GM11168 (cell line): ENCODE measurements around the gene COPS7A.
"Not testable (repeated sequence)": the region's sequence is repeated elsewhere in the genome, so short reads cannot be mapped to it uniquely, and the experiment has no call there.

Experiments used
- in situ Hi-C: fragments of 300-500 bp; cut with MboI; formaldehyde crosslinking; loops from one replicate; pipeline ENCODE4 v1.12.0; 2022; ENCODE audit warnings: low sequenced_read_pairs; ENCODE audit not compliant: unreplicated experiment

Gene COPS7A

DNA sequence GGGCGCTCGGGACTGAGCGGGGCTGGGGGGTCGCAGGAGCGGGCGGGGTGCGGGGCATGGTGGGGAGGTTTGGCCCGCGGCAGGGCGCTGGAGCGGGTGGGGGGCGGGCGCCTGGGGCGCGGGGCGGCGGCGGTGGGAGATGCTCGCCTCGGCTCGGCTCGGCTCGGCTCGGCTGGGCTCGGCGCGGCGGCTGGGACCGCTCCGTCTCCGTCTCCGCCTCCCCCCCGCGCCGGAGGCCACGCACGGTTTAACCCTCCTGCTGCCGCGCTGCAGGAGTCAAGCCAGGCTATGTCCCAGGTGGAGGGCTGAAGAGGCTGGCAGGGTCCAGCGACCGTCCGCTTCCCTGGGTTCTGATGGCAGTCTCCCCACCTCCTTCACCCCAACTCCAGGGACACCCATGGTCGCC is 23.2 kb upstream of the COPS7A start, which contains the start of gene PIANP:
Gene PIANP, minus strand, starts transcription at position 170 of the 406 bp plus-strand sequence. CDS start 2,754 bp downstream, outside the sequence.
- in situ Hi-C loops: no loop called here

DNA sequence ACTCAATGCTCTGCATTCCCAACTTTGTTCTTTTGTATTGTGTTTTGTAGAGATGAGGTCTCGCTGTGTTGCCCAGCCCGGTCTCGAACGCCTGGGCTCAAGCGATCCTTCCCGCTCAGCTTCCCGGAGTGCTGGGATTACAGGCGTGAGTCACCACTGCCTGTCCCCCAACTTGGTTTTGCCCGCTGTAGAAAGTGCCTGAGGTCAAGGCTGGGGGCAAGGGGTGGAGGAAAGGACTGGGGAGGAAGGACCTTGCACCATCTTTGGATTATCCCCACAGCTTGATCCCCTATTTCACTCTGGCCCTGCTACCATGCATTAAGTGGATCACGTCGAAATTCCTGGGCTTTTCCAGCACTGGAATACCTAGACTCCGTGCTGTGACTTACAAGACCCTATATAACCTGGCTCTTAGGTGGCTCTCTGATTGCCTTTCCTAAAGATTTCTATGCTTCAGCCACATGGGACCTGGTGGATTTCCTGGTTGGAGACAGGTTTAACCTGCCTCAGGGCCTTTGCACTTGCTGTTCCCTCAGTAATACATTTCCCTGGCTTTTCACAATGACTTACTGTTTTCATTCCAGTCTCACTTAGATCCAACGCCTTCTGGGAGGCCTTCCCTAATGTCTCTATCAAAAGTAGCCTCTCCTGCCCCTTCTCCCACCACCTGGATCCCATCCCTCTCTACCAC is 22.6 kb upstream of the COPS7A start:
- in situ Hi-C loops: no loop called here

DNA sequence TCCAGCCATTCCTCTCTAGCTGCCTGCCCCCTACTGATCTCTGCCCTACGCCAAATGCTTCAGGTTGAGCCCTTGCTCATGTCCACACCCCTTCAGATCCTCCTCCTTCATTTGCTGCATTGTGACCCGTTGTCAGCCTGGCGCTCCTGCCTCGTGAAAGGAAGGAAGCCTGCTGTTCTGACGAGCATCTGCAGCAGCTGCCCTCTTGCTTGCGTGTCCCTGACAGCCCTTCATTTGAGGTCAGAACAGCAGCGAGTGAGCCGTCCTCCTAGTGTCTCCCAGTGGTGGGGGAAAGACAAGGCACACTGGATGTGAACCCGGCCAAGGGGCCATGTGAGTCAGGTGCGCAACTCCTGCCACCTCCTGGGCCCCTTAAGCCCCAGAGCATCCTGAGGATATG is 20.2 kb upstream of the COPS7A start:
- in situ Hi-C loops: no loop called here

DNA sequence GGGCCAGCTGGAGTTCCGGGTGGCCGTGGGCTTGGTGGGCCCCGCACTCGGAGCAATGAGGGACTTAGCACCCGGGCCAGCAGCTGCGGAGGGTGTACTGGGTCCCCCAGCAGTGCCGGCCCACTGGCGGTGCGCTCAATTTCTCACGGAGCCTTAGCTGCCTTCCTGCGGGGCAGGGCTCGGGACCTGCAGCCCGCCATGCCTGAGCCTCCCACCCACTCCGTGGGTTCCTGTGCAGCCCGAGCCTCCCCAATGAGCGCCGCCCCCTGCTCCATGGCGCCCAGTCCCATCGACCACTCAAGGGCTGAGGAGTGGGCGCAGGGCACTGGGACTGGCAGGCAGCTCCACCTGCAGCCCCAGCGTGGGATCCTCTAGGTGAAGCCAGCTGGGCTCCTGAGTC is 15.5 kb upstream of the COPS7A start:
- in situ Hi-C loops: not testable (repeated sequence)

DNA sequence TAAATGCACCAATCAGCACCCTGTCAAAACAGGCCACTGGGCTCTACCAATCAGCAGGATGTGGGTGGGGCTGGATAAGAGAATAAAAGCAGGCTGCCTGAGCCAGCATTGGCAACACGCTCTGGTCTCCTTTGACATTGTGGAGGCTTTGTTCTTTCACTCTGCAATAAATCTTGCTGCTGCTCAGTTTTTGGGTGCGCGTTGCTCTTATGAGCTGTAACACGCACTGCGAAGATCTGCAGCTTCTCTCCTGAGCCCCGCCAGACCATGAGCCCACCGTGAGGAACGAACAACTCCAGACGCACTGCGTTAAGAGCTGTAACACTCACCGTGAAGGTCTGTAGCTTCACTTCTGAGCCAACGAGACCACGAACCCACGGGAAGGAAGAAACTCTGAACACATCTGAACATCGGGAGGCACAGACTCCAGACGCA is 14.9 kb upstream of the COPS7A start:
- in situ Hi-C loops: no loop called here

DNA sequence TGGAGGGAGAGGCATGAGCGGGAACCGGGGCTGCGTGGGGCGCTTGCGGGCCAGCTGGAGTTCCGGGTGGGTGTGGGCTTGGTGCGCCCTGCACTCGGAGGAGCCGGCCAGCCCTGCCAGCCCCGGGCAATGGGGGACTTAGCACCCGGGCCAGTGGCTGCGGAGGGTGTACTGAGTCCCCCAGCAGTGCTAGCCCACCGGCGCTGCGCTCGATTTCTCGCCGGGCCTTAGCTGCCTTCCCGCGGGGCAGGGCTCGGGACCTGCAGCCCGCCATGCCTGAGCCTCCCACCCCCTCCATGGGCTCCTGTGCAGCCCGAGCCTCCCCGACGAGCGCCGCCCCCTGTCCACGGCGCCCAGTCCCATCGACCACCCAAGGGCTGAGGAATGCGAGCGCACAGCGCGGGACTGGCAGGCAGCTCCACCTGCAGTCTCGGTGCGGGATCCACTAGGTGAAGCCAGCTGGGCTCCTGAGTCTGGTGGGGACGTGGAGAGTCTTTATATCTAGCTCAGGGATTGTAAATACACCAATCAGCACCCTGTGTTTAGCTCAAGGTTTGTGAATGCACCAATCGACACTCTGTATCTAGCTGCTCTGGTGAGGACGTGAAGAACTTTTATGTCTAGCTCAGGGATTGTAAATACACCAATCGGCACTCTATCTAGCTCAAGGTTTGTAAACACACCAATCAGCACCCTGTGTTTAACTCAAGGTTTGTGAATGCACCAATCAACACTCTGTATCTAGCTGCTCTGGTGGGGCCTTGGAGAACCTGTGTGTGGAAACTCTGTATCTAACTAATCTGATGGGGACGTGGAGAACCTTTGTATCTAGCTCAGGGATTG is 7.6 kb upstream of the COPS7A start:
- in situ Hi-C loops: not testable (repeated sequence)

DNA sequence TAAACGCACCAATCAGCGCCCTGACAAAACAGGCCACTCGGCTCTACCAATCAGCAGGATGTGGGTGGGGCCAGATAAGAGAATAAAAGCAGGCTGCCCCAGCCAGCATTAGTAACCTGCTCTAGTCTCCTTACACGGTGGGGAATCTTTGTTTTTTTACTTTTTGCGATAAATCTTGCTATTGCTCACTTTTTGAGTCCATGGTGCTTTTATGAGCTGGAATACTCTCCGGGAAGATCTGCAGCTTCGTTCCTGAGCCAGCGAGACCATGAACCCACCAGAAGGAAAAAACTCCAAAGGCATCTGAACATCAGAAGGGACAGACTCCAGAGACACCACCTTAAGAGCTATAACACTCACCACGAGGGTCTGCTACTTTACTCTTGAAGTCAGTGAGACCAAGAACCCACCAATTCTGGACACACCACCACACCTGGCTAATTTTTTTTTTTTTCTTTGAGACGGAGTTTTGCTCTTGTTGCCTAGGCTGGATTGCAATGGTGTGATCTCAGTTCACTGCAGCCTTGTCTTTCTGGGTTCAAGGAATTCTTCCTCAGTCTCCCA is 6.9 kb upstream of the COPS7A start:
- in situ Hi-C loops: no loop called here

DNA sequence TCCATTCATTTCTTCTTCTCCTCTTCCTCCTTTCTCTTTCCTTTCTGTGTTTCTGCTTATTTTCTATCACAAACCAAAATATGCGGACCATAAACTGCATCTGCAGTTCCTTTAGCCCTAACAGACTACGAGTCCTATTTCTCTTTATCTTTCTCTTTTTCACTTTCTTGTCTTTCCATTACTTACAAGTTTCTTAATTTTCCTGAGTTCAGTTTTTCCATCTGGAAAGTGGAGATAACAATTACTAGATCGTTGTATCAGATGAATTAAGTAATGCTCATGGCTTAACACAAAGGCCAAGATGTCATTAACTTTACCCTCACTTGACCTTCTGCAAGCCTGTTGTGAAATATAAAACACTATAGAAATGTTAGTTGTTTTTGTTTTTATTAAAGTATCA is 983 bp upstream of the COPS7A start:
- in situ Hi-C loops: no loop called here

DNA sequence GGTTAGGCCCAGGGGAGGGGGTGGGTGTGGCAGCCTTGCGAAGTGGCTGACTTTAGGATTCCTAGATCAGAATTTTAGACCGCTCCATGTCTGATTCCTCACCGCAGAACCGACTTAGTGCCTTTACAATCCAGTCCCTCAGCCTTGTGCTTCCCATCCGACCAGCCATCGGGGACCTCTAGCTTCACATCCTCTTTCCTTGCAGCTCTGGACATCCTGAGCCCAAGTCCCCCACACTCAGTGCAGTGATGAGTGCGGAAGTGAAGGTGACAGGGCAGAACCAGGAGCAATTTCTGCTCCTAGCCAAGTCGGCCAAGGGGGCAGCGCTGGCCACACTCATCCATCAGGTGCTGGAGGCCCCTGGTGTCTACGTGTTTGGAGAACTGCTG is 557 bp downstream of the COPS7A start:
- in situ Hi-C loops: no loop called here

DNA sequence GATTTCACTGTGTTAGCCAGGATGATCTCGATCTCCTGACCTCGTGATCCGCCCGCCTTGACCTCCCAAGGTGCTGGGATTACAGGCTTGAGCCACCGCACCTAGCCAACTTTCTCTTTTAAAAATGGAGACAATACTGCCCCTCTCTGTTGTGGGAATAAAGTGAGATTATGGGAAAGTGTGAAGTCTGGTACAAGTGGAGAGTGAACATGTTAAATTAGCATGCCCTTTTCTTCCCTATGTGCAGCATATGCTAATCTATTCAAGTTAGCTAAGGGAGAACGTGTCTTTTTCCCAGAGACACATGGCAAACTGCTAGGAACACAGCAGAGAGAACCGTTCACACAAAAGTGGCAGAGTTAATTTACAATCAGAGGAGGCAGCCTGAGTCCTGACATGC is 1.5 kb downstream of the COPS7A start:
- in situ Hi-C loops: no loop called here

DNA sequence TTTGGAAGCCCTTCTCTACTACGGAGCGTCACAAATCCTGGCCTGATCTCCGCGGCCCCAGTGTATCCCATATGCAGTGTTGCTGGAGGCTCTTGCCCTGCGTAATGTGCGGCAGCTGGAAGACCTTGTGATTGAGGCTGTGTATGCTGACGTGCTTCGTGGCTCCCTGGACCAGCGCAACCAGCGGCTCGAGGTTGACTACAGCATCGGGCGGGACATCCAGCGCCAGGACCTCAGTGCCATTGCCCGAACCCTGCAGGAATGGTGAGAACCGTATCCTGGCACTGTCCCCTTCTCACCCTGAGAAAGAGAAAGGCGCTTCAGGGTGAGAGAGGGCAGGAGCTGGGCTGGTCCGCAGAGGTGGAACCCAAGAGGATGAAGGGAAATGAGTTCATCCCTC is 5.3 kb downstream of the COPS7A start:
- in situ Hi-C loops: no loop called here

DNA sequence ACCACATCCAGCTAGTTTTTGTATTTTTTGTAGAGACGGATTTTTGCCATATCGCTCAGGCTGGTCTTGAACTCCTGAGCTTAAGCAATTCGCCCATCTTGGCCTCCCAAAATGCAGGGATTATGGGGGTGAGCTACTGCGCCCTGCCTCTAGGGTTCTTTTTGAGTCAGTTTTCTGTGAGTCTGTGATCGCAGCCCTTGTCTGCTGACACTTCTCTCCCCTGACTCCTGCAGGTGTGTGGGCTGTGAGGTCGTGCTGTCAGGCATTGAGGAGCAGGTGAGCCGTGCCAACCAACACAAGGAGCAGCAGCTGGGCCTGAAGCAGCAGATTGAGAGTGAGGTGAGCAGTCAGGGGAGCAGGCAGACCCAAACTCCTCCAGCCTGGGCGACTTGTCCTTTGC is 6.3 kb downstream of the COPS7A start:
- in situ Hi-C loops: no loop called here

DNA sequence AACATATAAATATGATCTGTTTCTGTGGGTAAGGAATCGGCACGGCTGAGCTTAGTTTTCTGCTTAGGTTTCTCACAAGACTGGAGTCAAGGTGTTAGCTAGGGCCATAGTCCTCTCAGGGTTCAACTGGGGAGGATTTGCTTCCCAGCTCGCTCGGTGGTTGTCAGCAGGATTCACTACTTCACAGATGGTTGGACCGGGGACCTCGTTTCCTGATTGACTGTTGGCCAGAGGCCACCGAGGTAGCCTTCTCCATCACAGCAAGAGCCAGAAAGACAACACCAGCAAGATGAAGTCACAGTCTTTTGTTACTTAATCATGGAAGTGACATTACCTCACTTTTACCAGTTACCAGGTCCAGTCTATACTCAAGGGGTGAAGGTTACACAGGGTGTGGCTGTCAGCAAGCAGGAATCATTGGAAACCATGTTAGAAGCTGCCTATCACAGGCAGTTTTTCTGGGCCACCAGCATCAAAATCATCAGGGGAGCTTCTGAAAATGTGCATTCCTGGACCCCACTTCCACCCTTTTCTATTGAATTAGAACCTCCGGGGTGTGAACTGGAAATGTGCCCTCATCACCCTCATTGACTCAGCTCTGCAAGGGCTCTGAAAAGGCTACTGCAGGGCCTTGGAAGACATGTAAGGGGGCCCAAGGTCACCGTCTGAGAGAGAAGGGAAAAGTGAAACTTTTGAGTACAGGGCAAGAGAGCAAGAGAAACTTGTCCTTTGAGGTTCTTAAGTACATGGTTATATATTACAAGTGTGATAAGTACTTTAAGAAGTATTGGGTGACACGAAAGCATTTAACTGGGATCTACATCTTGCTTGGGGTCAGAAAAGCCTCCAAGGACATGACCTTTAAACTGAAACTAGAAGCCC is 10.9 kb downstream of the COPS7A start:
- in situ Hi-C loops: no loop called here

DNA sequence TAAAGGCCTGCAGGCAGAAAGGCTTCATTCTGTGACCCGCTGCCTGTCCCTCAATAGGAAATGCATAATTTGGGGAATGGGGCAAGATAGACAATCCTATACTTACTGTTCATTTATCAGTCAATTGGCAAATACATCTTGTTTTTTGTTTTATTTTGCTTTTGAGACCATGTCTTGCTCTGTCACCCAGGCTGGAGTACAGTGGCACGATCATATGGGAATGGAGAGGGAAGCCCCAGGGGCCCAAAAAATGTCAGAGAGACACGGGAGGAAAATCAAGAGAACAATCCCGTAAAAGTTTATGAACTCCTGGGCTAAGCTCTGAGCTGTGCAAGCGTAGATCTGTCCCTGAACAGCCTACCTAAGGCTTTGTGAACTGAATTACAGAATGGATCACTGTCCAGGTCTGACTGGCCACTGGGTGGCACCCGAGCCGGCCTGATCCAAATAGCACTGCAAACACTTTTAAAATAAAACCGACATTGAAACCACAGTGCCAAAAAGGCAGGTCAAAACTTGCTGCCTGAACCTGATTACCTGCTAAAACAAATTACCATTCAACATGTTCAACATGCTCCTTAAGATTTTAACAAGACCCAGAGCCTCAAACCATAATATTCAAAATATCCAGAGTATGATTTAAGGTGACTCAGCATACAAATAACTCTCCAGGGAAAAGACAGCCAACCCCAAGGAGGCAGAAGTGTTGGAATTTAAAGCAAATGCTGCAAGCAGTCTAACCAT is 11.8 kb downstream of the COPS7A start:
- in situ Hi-C loops: no loop called here

DNA sequence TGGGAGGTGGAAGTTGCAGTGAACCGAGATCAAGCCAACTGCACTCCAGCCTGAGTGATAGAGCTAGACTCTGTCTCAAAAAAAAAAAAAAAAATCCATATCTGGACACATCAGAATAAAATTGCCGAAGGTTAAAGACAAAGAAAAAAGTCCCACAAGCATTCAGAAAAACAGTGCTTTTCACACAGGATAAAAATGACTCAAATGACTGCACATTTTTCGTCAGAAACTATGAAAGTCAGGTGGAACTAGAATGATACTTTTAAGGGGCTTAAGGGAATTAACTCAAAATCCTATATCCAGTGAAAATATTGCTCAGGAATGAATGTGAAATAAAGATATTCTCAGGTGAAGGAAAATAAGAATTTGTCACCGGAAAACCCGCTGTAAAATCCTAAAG is 12.9 kb downstream of the COPS7A start:
- in situ Hi-C loops: no loop called here

DNA sequence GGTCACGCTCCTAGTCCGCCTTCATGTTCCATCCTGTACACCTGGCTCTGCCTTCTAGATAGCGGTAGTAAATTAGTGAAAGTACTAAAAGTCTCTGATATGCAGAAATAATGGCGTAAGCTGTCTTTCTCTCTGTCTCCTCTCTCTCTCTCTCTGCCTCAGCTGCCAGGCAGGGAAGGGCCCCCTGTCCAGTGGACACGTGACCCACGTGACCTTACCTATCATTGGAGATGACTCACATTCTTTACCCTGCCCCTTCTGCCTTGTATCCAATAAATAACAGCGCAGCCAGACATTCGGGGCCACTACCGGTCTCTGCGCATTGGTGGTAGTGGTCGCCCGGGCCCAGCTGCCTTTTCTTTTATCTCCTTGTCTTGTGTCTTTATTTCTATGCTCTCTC is 18.2 kb downstream of the COPS7A start:
- in situ Hi-C loops: not testable (repeated sequence)

DNA sequence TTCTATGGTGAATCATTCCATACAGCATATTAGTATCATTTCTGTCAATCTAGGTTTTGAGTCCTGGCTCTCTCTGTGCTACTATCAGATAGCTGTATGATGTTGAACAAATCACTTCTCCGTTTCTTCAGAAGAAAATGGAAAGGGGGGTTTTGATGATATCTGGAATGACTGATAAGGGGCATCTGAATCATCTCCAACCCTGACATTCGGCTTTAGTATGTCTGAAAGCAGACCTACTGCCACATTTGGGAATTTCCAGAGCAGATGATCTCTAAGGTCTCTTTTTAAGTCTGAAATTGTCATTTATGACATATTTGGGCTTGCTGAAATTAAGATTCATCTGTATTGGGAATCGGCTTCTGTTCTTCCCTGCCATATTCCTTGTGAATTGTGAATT is 19.0 kb downstream of the COPS7A start:
- in situ Hi-C loops: no loop called here

DNA sequence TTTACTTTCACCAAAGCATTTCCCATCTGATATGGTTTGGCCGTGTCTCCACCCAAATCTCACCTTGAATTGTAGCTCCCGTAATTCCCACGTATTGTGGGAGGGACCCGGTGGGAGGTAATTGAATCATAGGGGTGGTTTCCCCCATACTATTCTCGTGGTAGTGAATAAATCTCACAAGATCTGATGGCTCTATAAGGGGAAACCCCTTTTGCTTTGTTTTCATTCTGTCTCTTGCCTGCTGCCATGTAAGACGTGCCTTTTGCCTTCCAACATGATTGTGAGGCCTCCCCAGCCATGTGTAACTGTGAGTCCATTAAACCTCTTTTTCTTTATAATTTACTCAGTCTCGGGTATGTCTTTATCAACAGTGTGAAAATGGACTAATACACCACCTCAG is 19.5 kb downstream of the COPS7A start:
- in situ Hi-C loops: not testable (repeated sequence)

DNA sequence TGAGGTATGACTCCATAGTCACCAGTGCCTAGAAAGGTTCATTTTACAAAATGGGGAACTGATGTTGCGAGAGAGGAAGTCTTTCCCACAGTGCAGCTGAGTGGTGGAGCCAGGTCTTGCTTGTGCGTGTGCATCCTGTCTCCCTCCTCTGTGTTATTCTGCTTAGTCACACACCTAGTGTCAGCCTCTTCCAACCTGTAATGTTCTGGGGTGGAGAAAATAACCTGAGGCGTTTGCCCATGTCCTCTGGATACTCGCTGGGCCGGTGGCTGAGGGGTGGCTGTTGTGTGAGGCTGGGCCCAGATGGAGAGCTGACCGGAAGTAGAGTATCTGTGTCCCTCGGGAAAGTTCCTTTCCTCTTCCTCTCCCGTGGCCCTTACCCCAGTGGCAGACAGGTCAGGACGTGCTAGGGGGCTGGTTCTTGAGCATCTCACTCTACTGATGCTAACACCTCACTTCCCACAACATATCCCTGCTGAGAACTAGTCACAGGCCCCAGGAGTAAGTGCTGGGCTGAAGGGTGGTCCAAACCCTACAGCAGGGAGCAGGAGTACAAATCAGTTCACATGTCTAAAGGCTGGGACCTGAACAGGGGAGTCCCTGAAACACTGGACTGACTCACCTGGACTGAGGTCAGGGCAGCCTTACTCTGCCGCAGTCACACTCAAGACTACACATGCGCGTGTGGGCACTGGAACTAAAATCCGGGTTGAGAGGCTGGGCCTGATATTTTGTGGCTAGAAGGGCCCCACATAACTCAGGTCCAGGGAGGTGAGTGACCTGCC is 22.1 kb downstream of the COPS7A start:
- in situ Hi-C loops: no loop called here
